Aortic smooth muscle cell (primary cell): ENCODE measurements around the gene C11orf54. TPM values are rescaled to one million over a fixed set of nuclear protein-coding genes. Genes with fewer than 3 reads are reported as not detected.

ENCODE experiments used
- total RNA-seq: library from RNA; depleted of rRNA; stranded (reverse); fragments of >200 nt; gene quantifications from 2 replicates; pipeline ENCODE4 v1.2.3, GENCODE V29; 2014

The C11orf54 gene
- 18.8 and 24.7 TPM in 2 replicates for total RNA-seq

GRCh38 chr11:93741094-93741881 lies at the start of gene C11orf54, which contains the start of gene TAF1D:
Gene C11orf54 (plus strand): TSS chr11:93741672. CDS start chr11:93747394, 5,722 bp downstream.
Gene TAF1D (minus strand): TSS chr11:93741495. CDS start chr11:93739304, 2,191 bp downstream.

GRCh38 chr11:93784145-93784934 lies 42.9 kb downstream of the C11orf54 start, which contains the start of gene MED17:
Gene MED17 (plus strand): TSS chr11:93784282. CDS start chr11:93784514, 232 bp downstream.

Other genes with a start within 250 kb of the C11orf54 start
- 8.5 and 9.3 TPM in 2 replicates for gene SMCO4, start 198.3 kb upstream of the C11orf54 start, total RNA-seq
- 15.6 and 17.2 TPM in 2 replicates for gene CEP295, start 80.0 kb upstream of the C11orf54 start, total RNA-seq
- 95.3 and 98.0 TPM in 2 replicates for gene TAF1D, start 177 bp upstream of the C11orf54 start, total RNA-seq
- 20.0 and 22.7 TPM in 2 replicates for gene MED17, start 42.6 kb downstream of the C11orf54 start, total RNA-seq
- gene VSTM5, start 108.9 kb downstream of the C11orf54 start, total RNA-seq: 0.12 and 0.79 TPM in 2 replicates